GM12864 (cell line): ENCODE measurements around the gene RAX.

ENCODE experiments used
- DNase-seq: peaks from one replicate; pipeline ENCODE4 v3.0.0-alpha.2; 2011; ENCODE audit warnings: low read depth
- H3K4me3 ChIP-seq: 2 replicates; pipeline ENCODE4 v1.5.1; 2011; ENCODE audit warnings: mild to moderate bottlenecking, low read depth, low read length, control low read depth
- TF ChIP-seq, protein P1 (sequence below): IDR thresholded peaks from 2 replicates; pipeline ENCODE4 v1.5.1; 2011; ENCODE audit warnings: low read depth, mild to moderate bottlenecking, moderate library complexity, low read length, control low read depth, inconsistent platforms; ENCODE audit errors: missing control alignments

RAX gene

DNA sequence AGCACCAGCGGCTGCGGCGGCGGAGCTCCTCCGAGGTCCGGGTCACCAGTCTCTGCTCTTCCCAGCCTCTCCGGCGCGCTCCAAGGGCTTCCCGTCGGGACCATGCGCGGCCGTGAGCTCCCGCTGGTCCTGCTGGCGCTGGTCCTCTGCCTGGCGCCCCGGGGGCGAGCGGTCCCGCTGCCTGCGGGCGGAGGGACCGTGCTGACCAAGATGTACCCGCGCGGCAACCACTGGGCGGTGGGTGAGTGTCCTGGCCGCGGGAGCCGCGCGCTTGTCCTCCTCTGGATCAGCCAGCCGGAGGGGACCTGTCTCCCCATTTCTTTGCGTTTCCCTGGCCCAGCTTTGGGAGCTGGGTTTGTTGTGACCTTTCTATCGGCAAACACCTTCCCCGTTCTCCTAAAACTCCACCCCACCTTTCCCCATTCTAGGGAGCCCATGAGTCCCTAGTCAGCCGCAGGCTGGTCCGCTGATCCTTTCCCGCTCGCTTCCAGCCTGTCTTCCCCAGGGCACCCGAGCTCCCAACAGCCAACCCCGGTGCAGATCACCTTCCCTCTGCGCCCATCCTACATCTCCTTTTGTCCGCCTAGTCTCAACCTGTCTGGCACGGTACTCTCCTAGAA, 53.0 kb downstream of the RAX start:
- no peak for DNase-seq
- no peak overlapping the region for H3K4me3 ChIP-seq
- TF ChIP-seq, protein P1, sequence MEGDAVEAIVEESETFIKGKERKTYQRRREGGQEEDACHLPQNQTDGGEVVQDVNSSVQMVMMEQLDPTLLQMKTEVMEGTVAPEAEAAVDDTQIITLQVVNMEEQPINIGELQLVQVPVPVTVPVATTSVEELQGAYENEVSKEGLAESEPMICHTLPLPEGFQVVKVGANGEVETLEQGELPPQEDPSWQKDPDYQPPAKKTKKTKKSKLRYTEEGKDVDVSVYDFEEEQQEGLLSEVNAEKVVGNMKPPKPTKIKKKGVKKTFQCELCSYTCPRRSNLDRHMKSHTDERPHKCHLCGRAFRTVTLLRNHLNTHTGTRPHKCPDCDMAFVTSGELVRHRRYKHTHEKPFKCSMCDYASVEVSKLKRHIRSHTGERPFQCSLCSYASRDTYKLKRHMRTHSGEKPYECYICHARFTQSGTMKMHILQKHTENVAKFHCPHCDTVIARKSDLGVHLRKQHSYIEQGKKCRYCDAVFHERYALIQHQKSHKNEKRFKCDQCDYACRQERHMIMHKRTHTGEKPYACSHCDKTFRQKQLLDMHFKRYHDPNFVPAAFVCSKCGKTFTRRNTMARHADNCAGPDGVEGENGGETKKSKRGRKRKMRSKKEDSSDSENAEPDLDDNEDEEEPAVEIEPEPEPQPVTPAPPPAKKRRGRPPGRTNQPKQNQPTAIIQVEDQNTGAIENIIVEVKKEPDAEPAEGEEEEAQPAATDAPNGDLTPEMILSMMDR, result no peak

GRCh38 chr18:59219672-59220163, 53.5 kb downstream of the RAX start, which contains the start of gene GRP:
Gene GRP, plus strand, starts transcription at chr18:59220158. Its CDS starts 108 bp downstream, at chr18:59220266.
- H3K4me3 ChIP-seq, result no peak within 1 kb of the TSS
- DNase-seq, result no peak
- TF ChIP-seq, protein P1, result no peak

DNA sequence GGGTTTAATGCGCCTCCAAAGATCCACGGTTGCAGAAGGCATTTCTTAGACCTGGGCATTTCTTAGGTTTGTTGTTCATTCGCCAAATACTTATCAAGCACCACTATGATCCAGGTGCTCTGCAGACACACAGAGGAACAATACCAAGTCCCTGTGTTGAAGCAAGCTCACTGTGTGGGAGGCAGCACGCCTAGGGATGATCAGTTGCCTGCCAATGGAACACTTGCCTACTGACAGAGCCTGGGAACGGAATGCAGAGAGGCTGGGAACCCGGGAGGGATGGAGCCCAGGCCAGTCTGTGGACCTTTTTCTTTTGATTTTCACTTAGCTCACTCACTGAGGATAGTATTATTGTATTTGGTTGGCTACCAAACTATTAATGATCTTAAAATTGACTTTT, 55.2 kb downstream of the RAX start:
- no peak for DNase-seq
- no peak overlapping the region for H3K4me3 ChIP-seq
- TF ChIP-seq, protein P1, result no peak
